Measurements from ENCODE around the gene ATP5ME. TPM values are rescaled to one million over a fixed set of nuclear protein-coding genes. Genes with fewer than 3 reads are reported as not detected.

Gene ATP5ME
- total RNA-seq, 2 experiments from 2014 or later: 213 to 231 TPM

- Mint-ChIP-seq H3K4me3 (no peak overlapping the region), H3K9me3 (ENCODE audit: low read depth) (peaks cover 13% of the 10 kb centered on the region), H3K36me3 (no peaks in the 10 kb centered on the region), H3K27ac (no peak overlapping the region), H3K27me3 (no peaks in the 10 kb centered on the region), H3K4me1 (no peaks in the 10 kb centered on the region)
- CTCF ChIA-PET: no interaction called here
- ATAC-seq: no peak
- DNase-seq: no peak
Observed at GRCh38 chr4:629915-630641, 44.0 kb downstream of the ATP5ME start.

- DNase-seq (no peak), ATAC-seq (no peak)
- CTCF ChIA-PET: no interaction called here
- no peak overlapping the region for H3K4me3 Mint-ChIP-seq
- H3K9me3 Mint-ChIP-seq (ENCODE audit: low read depth): peaks cover 13% of the 10 kb centered on the region
- H3K27ac Mint-ChIP-seq: no peak overlapping the region
- H3K36me3 Mint-ChIP-seq: no peaks in the 10 kb centered on the region
- no peaks in the 10 kb centered on the region for H3K27me3 Mint-ChIP-seq
- H3K4me1 Mint-ChIP-seq: no peaks in the 10 kb centered on the region
Observed at GRCh38 chr4:629636-629914, 44.5 kb downstream of the ATP5ME start.

GRCh38 chr4:628821-629635, 45.0 kb downstream of the ATP5ME start:
- peaks cover 16% of the 10 kb centered on the region for H3K9me3 Mint-ChIP-seq (ENCODE audit: low read depth)
- no peaks in the 10 kb centered on the region for H3K36me3 Mint-ChIP-seq
- H3K4me3 Mint-ChIP-seq: no peak overlapping the region
- DNase-seq: no peak
- no peaks in the 10 kb centered on the region for H3K4me1 Mint-ChIP-seq
- CTCF ChIA-PET: interaction anchor here (0.9 kb wide), 1 partner anchor 14 kb away, joined by 3 read pairs; no protein-coding TSS in a partner anchor
- no peak for ATAC-seq
- H3K27ac Mint-ChIP-seq: no peak overlapping the region
- no peaks in the 10 kb centered on the region for H3K27me3 Mint-ChIP-seq

- Mint-ChIP-seq H3K4me3 (no peak overlapping the region), H3K27me3 (no peaks in the 10 kb centered on the region), H3K4me1 (no peaks in the 10 kb centered on the region), H3K9me3 (ENCODE audit: low read depth) (peaks cover 16% of the 10 kb centered on the region), H3K36me3 (no peaks in the 10 kb centered on the region), H3K27ac (no peak overlapping the region)
- CTCF ChIA-PET: interaction anchor here (0.9 kb wide), 1 partner anchor 14 kb away, joined by 3 read pairs; no protein-coding TSS in a partner anchor
- DNase-seq (no peak), ATAC-seq (no peak)
Observed at GRCh38 chr4:628311-628741, 45.8 kb downstream of the ATP5ME start.

- Mint-ChIP-seq H3K9me3 (ENCODE audit: low read depth) (peaks cover 16% of the 10 kb centered on the region), H3K36me3 (no peaks in the 10 kb centered on the region), H3K4me3 (no peak overlapping the region), H3K27me3 (no peaks in the 10 kb centered on the region), H3K27ac (no peak overlapping the region), H3K4me1 (no peaks in the 10 kb centered on the region)
- no peak for ATAC-seq
- CTCF ChIA-PET: no interaction called here
- no peak for DNase-seq
Observed at GRCh38 chr4:627347-628125, 46.5 kb downstream of the ATP5ME start.

- H3K4me3 Mint-ChIP-seq: no peak overlapping the region
- H3K4me1 Mint-ChIP-seq: no peaks in the 10 kb centered on the region
- H3K9me3 Mint-ChIP-seq (ENCODE audit: low read depth): peaks cover 13% of the 10 kb centered on the region
- CTCF ChIA-PET: no interaction called here
- H3K36me3 Mint-ChIP-seq: no peaks in the 10 kb centered on the region
- ATAC-seq (no peak), DNase-seq (no peak)
- no peaks in the 10 kb centered on the region for H3K27me3 Mint-ChIP-seq
- H3K27ac Mint-ChIP-seq: no peak overlapping the region
Observed at GRCh38 chr4:626201-627091, 47.6 kb downstream of the ATP5ME start.

GRCh38 chr4:625631-626161, 48.4 kb downstream of the ATP5ME start:
- H3K9me3 Mint-ChIP-seq (ENCODE audit: low read depth): peaks cover 5% of the 10 kb centered on the region
- no peaks in the 10 kb centered on the region for H3K4me1 Mint-ChIP-seq
- no peak for ATAC-seq
- H3K27me3 Mint-ChIP-seq: no peaks in the 10 kb centered on the region
- CTCF ChIA-PET: no interaction called here
- DNase-seq: no peak
- no peak overlapping the region for H3K4me3 Mint-ChIP-seq
- H3K27ac Mint-ChIP-seq: no peak overlapping the region
- no peaks in the 10 kb centered on the region for H3K36me3 Mint-ChIP-seq

GRCh38 chr4:624705-625590, 49.1 kb downstream of the ATP5ME start, which contains the start of gene PDE6B:
Gene PDE6B, plus strand, starts transcription at chr4:625573. Its CDS starts 54 bp downstream, at chr4:625627.
- CTCF ChIA-PET: no interaction called here
- H3K4me3 Mint-ChIP-seq: no peak within 1 kb of the TSS
- H3K27me3 Mint-ChIP-seq: no peaks in the 10 kb centered on the region
- H3K9me3 Mint-ChIP-seq (ENCODE audit: low read depth): peaks cover 5% of the 10 kb centered on the region
- no peaks in the 10 kb centered on the region for H3K4me1 Mint-ChIP-seq
- ATAC-seq: no peak
- no peaks in the 10 kb centered on the region for H3K36me3 Mint-ChIP-seq
- H3K27ac Mint-ChIP-seq: no peak within 1 kb of the TSS
- DNase-seq: no peak

GRCh38 chr4:623914-624566, 50.0 kb downstream of the ATP5ME start:
- Mint-ChIP-seq H3K27ac (no peak overlapping the region), H3K36me3 (no peaks in the 10 kb centered on the region), H3K9me3 (ENCODE audit: low read depth) (peaks cover 5% of the 10 kb centered on the region), H3K27me3 (no peaks in the 10 kb centered on the region), H3K4me1 (no peaks in the 10 kb centered on the region), H3K4me3 (no peak overlapping the region)
- no peak for DNase-seq
- ATAC-seq: no peak
- CTCF ChIA-PET: no interaction called here

GRCh38 chr4:622996-623913, 50.8 kb downstream of the ATP5ME start:
- H3K4me3 Mint-ChIP-seq: no peak overlapping the region
- H3K4me1 Mint-ChIP-seq: no peaks in the 10 kb centered on the region
- CTCF ChIA-PET: no interaction called here
- ATAC-seq (no peak), DNase-seq (no peak)
- peaks cover 5% of the 10 kb centered on the region for H3K9me3 Mint-ChIP-seq (ENCODE audit: low read depth)
- no peak overlapping the region for H3K27ac Mint-ChIP-seq
- no peaks in the 10 kb centered on the region for H3K27me3 Mint-ChIP-seq
- H3K36me3 Mint-ChIP-seq: no peaks in the 10 kb centered on the region

All from activated CD8-positive, alpha-beta memory T cell treated with anti-CD3 and anti-CD28 coated beads, Interleukin-2, amount 10 ng/mL, durations not matched to agents 7 days and 5 days (primary cell).